Hepatocyte (in vitro differentiated cells): ENCODE data around the gene ADAM17.

Experiments
- EZH2 ChIP-seq: fragments of 200-600 bp; sonication (generic); IDR thresholded peaks from 2 replicates; pipeline ENCODE4 v1.6.1; 2016; ENCODE audit warnings: antibody characterized with exemption, mild to moderate bottlenecking, borderline replicate concordance
- EZH2phosphoT487 ChIP-seq: fragments of 200-600 bp; sonication (generic); IDR thresholded peaks from one replicate; pipeline ENCODE4 v1.6.1; 2018; ENCODE audit warnings: antibody characterized with exemption, mild to moderate bottlenecking, low read depth, moderate library complexity; ENCODE audit not compliant: unreplicated experiment, severe bottlenecking
- TF ChIP-seq, protein P1 (sequence below): fragments of 200-600 bp; sonication (generic); IDR thresholded peaks from 2 replicates; pipeline ENCODE4 v1.5.1; 2016; ENCODE audit warnings: antibody characterized with exemption, mild to moderate bottlenecking; ENCODE audit not compliant: poor library complexity

DNA sequence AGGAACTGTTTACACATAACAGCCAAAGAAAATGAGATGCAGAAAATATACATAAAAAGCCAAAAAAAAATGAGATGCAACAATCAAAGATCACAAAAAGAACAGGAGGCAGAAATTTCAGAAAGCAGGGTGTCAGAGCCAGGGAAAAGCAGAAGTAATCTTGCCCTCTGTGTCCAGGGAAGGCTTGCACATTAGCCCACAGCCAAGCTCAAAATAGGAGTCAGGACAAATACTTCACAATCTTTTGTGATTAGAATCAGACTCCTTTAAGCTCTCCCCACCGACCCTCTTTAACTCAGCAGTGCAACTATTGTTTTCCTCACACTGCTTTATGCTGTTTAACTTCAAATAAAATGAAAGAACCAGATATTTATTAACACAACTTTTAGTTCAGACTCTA lies 46.7 kb downstream of the ADAM17 start:
- TF ChIP-seq, protein P1, sequence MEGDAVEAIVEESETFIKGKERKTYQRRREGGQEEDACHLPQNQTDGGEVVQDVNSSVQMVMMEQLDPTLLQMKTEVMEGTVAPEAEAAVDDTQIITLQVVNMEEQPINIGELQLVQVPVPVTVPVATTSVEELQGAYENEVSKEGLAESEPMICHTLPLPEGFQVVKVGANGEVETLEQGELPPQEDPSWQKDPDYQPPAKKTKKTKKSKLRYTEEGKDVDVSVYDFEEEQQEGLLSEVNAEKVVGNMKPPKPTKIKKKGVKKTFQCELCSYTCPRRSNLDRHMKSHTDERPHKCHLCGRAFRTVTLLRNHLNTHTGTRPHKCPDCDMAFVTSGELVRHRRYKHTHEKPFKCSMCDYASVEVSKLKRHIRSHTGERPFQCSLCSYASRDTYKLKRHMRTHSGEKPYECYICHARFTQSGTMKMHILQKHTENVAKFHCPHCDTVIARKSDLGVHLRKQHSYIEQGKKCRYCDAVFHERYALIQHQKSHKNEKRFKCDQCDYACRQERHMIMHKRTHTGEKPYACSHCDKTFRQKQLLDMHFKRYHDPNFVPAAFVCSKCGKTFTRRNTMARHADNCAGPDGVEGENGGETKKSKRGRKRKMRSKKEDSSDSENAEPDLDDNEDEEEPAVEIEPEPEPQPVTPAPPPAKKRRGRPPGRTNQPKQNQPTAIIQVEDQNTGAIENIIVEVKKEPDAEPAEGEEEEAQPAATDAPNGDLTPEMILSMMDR: no peak
- TF ChIP-seq EZH2 (no peak), EZH2phosphoT487 (no peak)
